Neural cell (in vitro differentiated cells): Measurements from ENCODE around the gene CLCNKA. TPM values are rescaled to one million over a fixed set of nuclear protein-coding genes. Genes with fewer than 3 reads are reported as not detected.

Experiments used
- H2AFZ ChIP-seq: fragments of 200-600, 300-800 bp; sonication (generic), shearing (Covaris generic); 2 replicates; pipeline ENCODE4 v1.6.0; 2014; ENCODE audit warnings: low read depth, mild to moderate bottlenecking, antibody characterized with exemption, low read length, moderate library complexity
- H3F3A ChIP-seq: fragments of 200-600 bp; shearing (Covaris generic); 2 replicates; pipeline ENCODE4 v1.6.1; 2016; ENCODE audit warnings: mild to moderate bottlenecking, moderate library complexity, mixed read lengths, antibody characterized with exemption, low read length; ENCODE audit not compliant: insufficient read depth, poor library complexity, severe bottlenecking
- H3K27ac ChIP-seq: fragments of 200-600, 300-800 bp; sonication (generic), shearing (Covaris generic); 2 replicates; pipeline ENCODE4 v1.5.1; 2014; ENCODE audit warnings: mild to moderate bottlenecking, low read length, moderate library complexity
- H3K27me3 ChIP-seq: fragments of 300-800, 200-600 bp; sonication (generic), shearing (Covaris generic); 2 replicates; pipeline ENCODE4 v1.6.0; 2014; ENCODE audit warnings: mild to moderate bottlenecking, low read depth, low read length, moderate library complexity; ENCODE audit not compliant: insufficient read depth
- H3K36me3 ChIP-seq: fragments of 300-800, 200-600 bp; sonication (generic), shearing (Covaris generic); 2 replicates; pipeline ENCODE4 v1.5.1; 2014; ENCODE audit warnings: mild to moderate bottlenecking, antibody characterized with exemption, low read length, moderate library complexity; ENCODE audit not compliant: insufficient read depth
- H3K4me2 ChIP-seq: fragments of 300-800, 200-600 bp; sonication (generic), shearing (Covaris generic); 2 replicates; pipeline ENCODE4 v1.6.0; 2014; ENCODE audit warnings: mild to moderate bottlenecking, low read length
- H3K4me3 ChIP-seq: fragments of 300-800, 200-600 bp; sonication (generic), shearing (Covaris generic); 2 replicates; pipeline ENCODE4 v1.5.1; 2014; ENCODE audit warnings: mild to moderate bottlenecking, low read length, moderate library complexity
- H3K79me2 ChIP-seq: fragments of 200-600 bp; shearing (Covaris generic); replicated peaks from 2 replicates; pipeline ENCODE4 v1.6.0; 2014; ENCODE audit warnings: mild to moderate bottlenecking, low read length, moderate library complexity; ENCODE audit not compliant: insufficient read depth
- H3K9ac ChIP-seq: fragments of 300-800, 200-600 bp; sonication (generic), shearing (Covaris generic); 2 replicates; pipeline ENCODE4 v1.6.1; 2016; ENCODE audit warnings: mild to moderate bottlenecking, low read length, mixed read lengths
- H3K9me2 ChIP-seq: fragments of 200-600 bp; shearing (Covaris generic); 2 replicates; pipeline ENCODE4 v1.6.1; 2016; ENCODE audit warnings: mild to moderate bottlenecking, low read length, mixed read lengths; ENCODE audit not compliant: insufficient read depth
- H3K9me3 ChIP-seq: fragments of 200-600, 300-800 bp; sonication (generic), shearing (Covaris generic); 2 replicates; pipeline ENCODE4 v1.6.1; 2016; ENCODE audit warnings: mild to moderate bottlenecking, mixed run types, low read length, moderate library complexity, mixed read lengths
- H4K20me1 ChIP-seq: fragments of 200-600 bp; shearing (Covaris generic); 2 replicates; pipeline ENCODE4 v1.6.1; 2016; ENCODE audit warnings: mild to moderate bottlenecking, mixed run types; ENCODE audit not compliant: insufficient read depth
- CTCF ChIP-seq: fragments of 450-650 bp; IDR thresholded peaks from 2 replicates; pipeline ENCODE4 v1.5.1; 2014; ENCODE audit warnings: antibody characterized with exemption, mild to moderate bottlenecking, moderate library complexity; ENCODE audit not compliant: poor library complexity, severe bottlenecking
- EP300 ChIP-seq: fragments of 450-650 bp; conservative IDR thresholded peaks from 2 replicates; pipeline ENCODE4 v1.6.1; 2014; ENCODE audit warnings: antibody characterized with exemption, mild to moderate bottlenecking, moderate library complexity; ENCODE audit not compliant: poor library complexity, severe bottlenecking
- EZH2 ChIP-seq: fragments of 200-600, 300-800 bp; shearing (Covaris generic), sonication (generic); IDR thresholded peaks from 2 replicates; pipeline ENCODE4 v1.6.1; 2014; ENCODE audit warnings: antibody characterized with exemption, low read length, borderline replicate concordance, mild to moderate bottlenecking; ENCODE audit not compliant: insufficient read depth, poor library complexity, severe bottlenecking
- MXI1 ChIP-seq: fragments of 450-650 bp; conservative IDR thresholded peaks from 2 replicates; pipeline ENCODE4 v1.6.1; 2014; ENCODE audit warnings: antibody characterized with exemption, mild to moderate bottlenecking; ENCODE audit not compliant: poor library complexity, severe bottlenecking
- POLR2AphosphoS5 ChIP-seq: IDR thresholded peaks from 2 replicates; pipeline ENCODE4 v1.6.1; 2012
- RAD21 ChIP-seq: fragments of 450-650 bp; conservative IDR thresholded peaks from 2 replicates; pipeline ENCODE4 v1.6.1; 2014; ENCODE audit warnings: antibody characterized with exemption, mild to moderate bottlenecking, moderate library complexity
- REST ChIP-seq: IDR thresholded peaks from 2 replicates; pipeline ENCODE4 v1.6.1; 2012; ENCODE audit warnings: borderline replicate concordance
- SMC3 ChIP-seq: fragments of 450-650 bp; conservative IDR thresholded peaks from 2 replicates; pipeline ENCODE4 v1.6.1; 2014; ENCODE audit warnings: antibody characterized with exemption, mild to moderate bottlenecking, moderate library complexity; ENCODE audit not compliant: poor library complexity
- TAF1 ChIP-seq: IDR thresholded peaks from 2 replicates; pipeline ENCODE4 v1.6.1; 2012; ENCODE audit warnings: low read depth
- polyA plus RNA-seq: library from polyadenylated mRNA; depleted of rRNA; stranded (reverse); fragments of >200 nt; gene quantifications from 2 replicates; pipeline ENCODE4 v1.2.3, GENCODE V29; 2014

The CLCNKA gene
- polyA plus RNA-seq, 1 donor from 2014 or later: not detected

- TF ChIP-seq SMC3: no peak
- TF ChIP-seq EZH2: no peak
- TF ChIP-seq REST: no peak
- TF ChIP-seq POLR2AphosphoS5: no peak
- no peak for TF ChIP-seq EP300
- no peak for TF ChIP-seq MXI1
- no peak for TF ChIP-seq RAD21
- TF ChIP-seq CTCF: no peak
- no peak for TF ChIP-seq TAF1
- Histone ChIP-seq H3K36me3 (no peaks in the 10 kb centered on the region), H3K27ac (no peak overlapping the region), H3F3A (no peaks in the 10 kb centered on the region), H2AFZ (no peak overlapping the region), H4K20me1 (no peaks in the 10 kb centered on the region), H3K9ac (no peak overlapping the region), H3K4me2 (no peak overlapping the region), H3K4me3 (no peak overlapping the region), H3K79me2 (no peaks in the 10 kb centered on the region), H3K9me2 (no peaks in the 10 kb centered on the region), H3K27me3 (no peaks in the 10 kb centered on the region), H3K9me3 (no peaks in the 10 kb centered on the region)
These were observed 40.2 kb upstream of the CLCNKA start for GRCh38 chr1:15981679-15982078.

GRCh38 chr1:15983275-15983674 is 38.6 kb upstream of the CLCNKA start:
- no peaks in the 10 kb centered on the region for H3K27me3 ChIP-seq
- no peaks in the 10 kb centered on the region for H3K36me3 ChIP-seq
- no peaks in the 10 kb centered on the region for H3K79me2 ChIP-seq
- no peaks in the 10 kb centered on the region for H4K20me1 ChIP-seq
- H3K27ac ChIP-seq: no peak overlapping the region
- no peak overlapping the region for H3K9ac ChIP-seq
- TF ChIP-seq CTCF (no peak), SMC3 (no peak), MXI1 (no peak), REST (no peak), EZH2 (no peak), POLR2AphosphoS5 (no peak), EP300 (no peak), RAD21 (no peak), TAF1 (no peak)
- no peaks in the 10 kb centered on the region for H3K9me3 ChIP-seq
- H3K9me2 ChIP-seq: no peaks in the 10 kb centered on the region
- H3F3A ChIP-seq: no peaks in the 10 kb centered on the region
- no peak overlapping the region for H3K4me2 ChIP-seq
- H2AFZ ChIP-seq: no peak overlapping the region
- H3K4me3 ChIP-seq: no peak overlapping the region
